Measurements from ENCODE around the gene KHDC4. TPM values are rescaled to one million over a fixed set of nuclear protein-coding genes. Genes with fewer than 3 reads are reported as not detected.

The KHDC4 gene
- total and polyA plus RNA-seq, 2 of the 4 experiments (the other 2 are of a cell fraction): 28.0 to 29.9 TPM

GRCh38 chr1:155957411-155957915 is 23.2 kb upstream of the KHDC4 start:
- Histone ChIP-seq H3K27ac (ENCODE audit: insufficient read depth, low read length) (no peak overlapping the region), H4K91ac (ENCODE audit: insufficient read depth, low read depth, low read length) (no peak overlapping the region), H3K9me3 (ENCODE audit: control insufficient read depth, insufficient read depth, low read length) (no peaks in the 10 kb centered on the region), H3K18ac (ENCODE audit: low read depth, low read length) (no peak overlapping the region), H3K4me2 (ENCODE audit: low read depth, low read length) (no peak overlapping the region), H3K14ac (replicated peaks; ENCODE audit: low read depth, low read length) (no peak overlapping the region), H2AK9ac (replicated peaks; ENCODE audit: low read depth, low read length, poor library complexity) (no peak overlapping the region), H3K9ac (ENCODE audit: low read depth, low read length) (no peak overlapping the region), H3K23ac (ENCODE audit: low read depth, low read length) (no peak overlapping the region), H3K79me1 (ENCODE audit: low read depth in 1 of 2, low read length in 2 of 2) (peaks cover 34 to 68% of the 10 kb centered on the region in 2 experiments), H3K4me1 (ENCODE audit: control insufficient read depth, insufficient read depth, low read length) (peaks cover 7% of the 10 kb centered on the region), H2BK15ac (ENCODE audit: low read depth, low read length) (no peak overlapping the region), H2BK20ac (ENCODE audit: low read depth, low read length) (no peak overlapping the region), H2BK5ac (ENCODE audit: low read depth, low read length, poor library complexity, severe bottlenecking) (no peak overlapping the region), H2AK5ac (ENCODE audit: low read depth, low read length) (no peak overlapping the region), H3K9me1 (ENCODE audit: insufficient read depth, low read length) (0 out of 2 replicates have a peak, but pooled peaks cover 7% of the 10 kb centered on the region), H4K5ac (ENCODE audit: low read depth, low read length) (no peak overlapping the region), H2AFZ (replicated peaks; ENCODE audit: low read length, poor library complexity) (no peak overlapping the region), H3K4me3 (ENCODE audit: insufficient read depth, low read depth, low read length) (no peak overlapping the region), H3K27me3 (ENCODE audit: control insufficient read depth, insufficient read depth, low read length) (no peaks in the 10 kb centered on the region), H2BK120ac (ENCODE audit: low read depth, low read length) (no peak overlapping the region), H3K36me3 (ENCODE audit: control insufficient read depth, insufficient read depth, low read length) (peaks cover 78% of the 10 kb centered on the region), H3K4ac (ENCODE audit: low read depth, low read length) (no peak overlapping the region), H4K20me1 (ENCODE audit: insufficient read depth, low read length) (peaks cover 38% of the 10 kb centered on the region), H3K56ac (ENCODE audit: extremely low read depth, insufficient read depth, low read length) (no peak overlapping the region), H4K8ac (ENCODE audit: low read depth in 2 of 2, low read length in 2 of 2) (no peak overlapping the region)
- no peak for DNase-seq
- POLR2A ChIA-PET (ENCODE audit: unreplicated experiment): interaction anchor here (0.9 kb wide), 1 partner anchor 21 kb away, joined by 5 read pairs; the partner anchor contains the start of gene ARHGEF2
- CTCF ChIA-PET: no interaction called here
- in situ Hi-C loops (cut with MboI; ENCODE audit: low sequenced_read_pairs) (no loop called here), dilution Hi-C loops (cut with HindIII; ENCODE audit: low sequenced_read_pairs, unreplicated experiment) (no loop called here), intact Hi-C loops (cut with micrococcal nuclease) (no loop called here)
- ATAC-seq (ENCODE audit: low read depth): no peak
- TF ChIP-seq MXI1 (IDR thresholded peaks at IDR 0.05; ENCODE audit: borderline replicate concordance, low read depth, low read length): no peak
- no TSS peak for BruUV-seq (replicated peaks)
- 92% methylated on average over 9 of the region's 12 CpGs; no CpG with 5 or more reads in 1 of the 2 experiments for WGBS, 2 experiments (ENCODE audit: extremely low coverage in 2 of 2, insufficient read length in 1 of 2)

Measured in IMR-90 (cell line).